HepG2 (cell line): ENCODE data around the gene TP53TG5. TPM values are rescaled to one million over a fixed set of nuclear protein-coding genes. Genes with fewer than 3 reads are reported as not detected.

Experiments
- BORCS8-MEF2B ChIP-seq: sonication (generic); formaldehyde crosslinking; IDR thresholded peaks from 2 replicates; pipeline ENCODE4 v1.8.0; 2022; ENCODE audit warnings: mild to moderate bottlenecking, missing genetic modification reagents
- GLI4 ChIP-seq: sonication (generic); formaldehyde crosslinking; IDR thresholded peaks from 2 replicates; pipeline ENCODE4 v1.5.1; 2020; ENCODE audit warnings: missing genetic modification reagents, mild to moderate bottlenecking, moderate library complexity, borderline replicate concordance
- HDAC2 ChIP-seq: sonication (generic); formaldehyde crosslinking; IDR thresholded peaks from 2 replicates; pipeline ENCODE4 v1.4.0; 2020; ENCODE audit warnings: missing genetic modification reagents
- JDP2 ChIP-seq: sonication (generic); formaldehyde crosslinking; IDR thresholded peaks from 2 replicates; pipeline ENCODE4 v1.8.1; 2022; ENCODE audit warnings: missing genetic modification reagents, borderline replicate concordance
- MAFF ChIP-seq: IDR thresholded peaks from 2 replicates; pipeline ENCODE4 v1.6.1; 2011; ENCODE audit warnings: low read depth, low read length, improper control_type of control experiment
- PHF20 ChIP-seq: sonication (generic); formaldehyde crosslinking; IDR thresholded peaks from 2 replicates; pipeline ENCODE4 v1.5.0; 2020; ENCODE audit warnings: mild to moderate bottlenecking, missing genetic modification reagents
- PITX1 ChIP-seq: sonication (generic); formaldehyde crosslinking; IDR thresholded peaks from 2 replicates; pipeline ENCODE4 v1.5.1; 2020; ENCODE audit warnings: mild to moderate bottlenecking, missing genetic modification reagents
- POLR2AphosphoS5 ChIP-seq: IDR thresholded peaks from 2 replicates; pipeline ENCODE4 v1.6.1; 2012; ENCODE audit warnings: low read depth, low read length
- SOX5 ChIP-seq: IDR thresholded peaks from 2 replicates; pipeline ENCODE4 v1.6.1; 2016; ENCODE audit warnings: borderline replicate concordance
- polyA plus RNA-seq, 8 experiments: library from polyadenylated mRNA; depleted of rRNA in 3 of 8; stranded (reverse) in 7 of 8; unstranded in 1 of 8; fragments of >200 nt; fragmentation: Illumina TruSeq in 4 of 8; extraction: Trizol in 4 of 8; gene quantifications; 2 replicates each; pipeline versions ENCODE4 v1.2.1 to v1.2.3, GENCODE V29; 2011 to 2016; ENCODE audit warnings: low read depth in 4 of 8, missing spikeins in 1 of 8, mixed read lengths in 1 of 8; ENCODE audit not compliant: insufficient read depth in 1 of 8
- total RNA-seq, 5 experiments: library from RNA; depleted of rRNA; stranded (reverse); fragments of >200 nt; fragmentation: Illumina TruSeq; extraction: Trizol; gene quantifications; 2 replicates each; pipeline ENCODE4 v1.2.3, GENCODE V29; 2016; ENCODE audit warnings: low read depth in 1 of 5
- TF ChIP-seq, protein P1 (sequence below): sonication (generic); formaldehyde crosslinking; IDR thresholded peaks from 2 replicates; pipeline ENCODE4 v1.4.0; 2020; ENCODE audit warnings: mild to moderate bottlenecking, missing genetic modification reagents
- TF ChIP-seq, protein P2 (sequence below): sonication (generic); formaldehyde crosslinking; IDR thresholded peaks from 2 replicates; pipeline ENCODE4 v1.5.1; 2020; ENCODE audit warnings: mild to moderate bottlenecking, missing genetic modification reagents
- TF ChIP-seq, protein P3 (sequence below): IDR thresholded peaks from 2 replicates; pipeline ENCODE4 v1.6.1; 2016; ENCODE audit warnings: mild to moderate bottlenecking
- TF ChIP-seq, protein P4 (sequence below): sonication (generic); formaldehyde crosslinking; IDR thresholded peaks from 2 replicates; pipeline ENCODE4 v1.4.0; 2020; ENCODE audit warnings: mild to moderate bottlenecking, missing genetic modification reagents

TP53TG5 gene
- total and polyA plus RNA-seq, 2 of the 13 experiments (the other 11 are each of a cell fraction or from before 2014, with no cell fraction given) = 0.11 TPM; not detected in 1

DNA sequence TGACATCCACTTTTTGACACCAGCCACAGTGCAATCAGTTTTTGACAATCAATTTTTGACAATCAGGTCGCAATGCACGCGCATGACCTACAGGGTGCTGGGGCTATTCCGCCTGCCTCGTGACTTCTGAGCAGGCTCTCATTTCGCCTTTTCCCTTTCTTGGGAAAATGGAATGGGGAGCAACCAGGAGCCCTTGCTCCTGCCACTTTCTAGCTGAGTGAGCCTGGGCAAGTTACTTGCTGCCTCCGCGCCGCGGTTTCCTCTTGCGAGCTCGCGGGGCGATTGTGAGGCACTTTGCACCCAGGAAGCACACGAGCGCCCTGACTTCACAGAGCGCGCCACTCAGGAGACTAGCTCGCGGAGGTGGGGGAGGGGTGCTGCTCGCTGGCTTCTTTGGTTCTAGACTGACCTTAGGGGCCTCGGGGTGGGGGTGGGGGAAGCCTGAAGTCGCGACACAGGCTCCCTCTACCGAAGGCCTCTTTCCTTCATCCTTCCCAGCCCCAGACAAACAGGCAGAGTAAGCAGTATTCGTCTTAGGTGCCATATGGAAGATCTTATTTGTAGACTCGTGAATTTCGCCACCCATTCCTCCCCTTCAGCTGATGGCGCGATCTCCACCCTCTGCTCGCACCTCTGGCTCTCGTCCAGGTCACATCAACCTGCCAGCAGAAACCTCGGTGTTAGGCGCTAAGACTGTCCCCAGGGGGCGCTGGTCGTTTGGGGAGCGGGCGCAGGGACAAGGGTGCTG lies 4.6 kb downstream of the TP53TG5 start (continued):
- TF ChIP-seq PITX1 = peak; percentile 78
- TF ChIP-seq, protein P1, sequence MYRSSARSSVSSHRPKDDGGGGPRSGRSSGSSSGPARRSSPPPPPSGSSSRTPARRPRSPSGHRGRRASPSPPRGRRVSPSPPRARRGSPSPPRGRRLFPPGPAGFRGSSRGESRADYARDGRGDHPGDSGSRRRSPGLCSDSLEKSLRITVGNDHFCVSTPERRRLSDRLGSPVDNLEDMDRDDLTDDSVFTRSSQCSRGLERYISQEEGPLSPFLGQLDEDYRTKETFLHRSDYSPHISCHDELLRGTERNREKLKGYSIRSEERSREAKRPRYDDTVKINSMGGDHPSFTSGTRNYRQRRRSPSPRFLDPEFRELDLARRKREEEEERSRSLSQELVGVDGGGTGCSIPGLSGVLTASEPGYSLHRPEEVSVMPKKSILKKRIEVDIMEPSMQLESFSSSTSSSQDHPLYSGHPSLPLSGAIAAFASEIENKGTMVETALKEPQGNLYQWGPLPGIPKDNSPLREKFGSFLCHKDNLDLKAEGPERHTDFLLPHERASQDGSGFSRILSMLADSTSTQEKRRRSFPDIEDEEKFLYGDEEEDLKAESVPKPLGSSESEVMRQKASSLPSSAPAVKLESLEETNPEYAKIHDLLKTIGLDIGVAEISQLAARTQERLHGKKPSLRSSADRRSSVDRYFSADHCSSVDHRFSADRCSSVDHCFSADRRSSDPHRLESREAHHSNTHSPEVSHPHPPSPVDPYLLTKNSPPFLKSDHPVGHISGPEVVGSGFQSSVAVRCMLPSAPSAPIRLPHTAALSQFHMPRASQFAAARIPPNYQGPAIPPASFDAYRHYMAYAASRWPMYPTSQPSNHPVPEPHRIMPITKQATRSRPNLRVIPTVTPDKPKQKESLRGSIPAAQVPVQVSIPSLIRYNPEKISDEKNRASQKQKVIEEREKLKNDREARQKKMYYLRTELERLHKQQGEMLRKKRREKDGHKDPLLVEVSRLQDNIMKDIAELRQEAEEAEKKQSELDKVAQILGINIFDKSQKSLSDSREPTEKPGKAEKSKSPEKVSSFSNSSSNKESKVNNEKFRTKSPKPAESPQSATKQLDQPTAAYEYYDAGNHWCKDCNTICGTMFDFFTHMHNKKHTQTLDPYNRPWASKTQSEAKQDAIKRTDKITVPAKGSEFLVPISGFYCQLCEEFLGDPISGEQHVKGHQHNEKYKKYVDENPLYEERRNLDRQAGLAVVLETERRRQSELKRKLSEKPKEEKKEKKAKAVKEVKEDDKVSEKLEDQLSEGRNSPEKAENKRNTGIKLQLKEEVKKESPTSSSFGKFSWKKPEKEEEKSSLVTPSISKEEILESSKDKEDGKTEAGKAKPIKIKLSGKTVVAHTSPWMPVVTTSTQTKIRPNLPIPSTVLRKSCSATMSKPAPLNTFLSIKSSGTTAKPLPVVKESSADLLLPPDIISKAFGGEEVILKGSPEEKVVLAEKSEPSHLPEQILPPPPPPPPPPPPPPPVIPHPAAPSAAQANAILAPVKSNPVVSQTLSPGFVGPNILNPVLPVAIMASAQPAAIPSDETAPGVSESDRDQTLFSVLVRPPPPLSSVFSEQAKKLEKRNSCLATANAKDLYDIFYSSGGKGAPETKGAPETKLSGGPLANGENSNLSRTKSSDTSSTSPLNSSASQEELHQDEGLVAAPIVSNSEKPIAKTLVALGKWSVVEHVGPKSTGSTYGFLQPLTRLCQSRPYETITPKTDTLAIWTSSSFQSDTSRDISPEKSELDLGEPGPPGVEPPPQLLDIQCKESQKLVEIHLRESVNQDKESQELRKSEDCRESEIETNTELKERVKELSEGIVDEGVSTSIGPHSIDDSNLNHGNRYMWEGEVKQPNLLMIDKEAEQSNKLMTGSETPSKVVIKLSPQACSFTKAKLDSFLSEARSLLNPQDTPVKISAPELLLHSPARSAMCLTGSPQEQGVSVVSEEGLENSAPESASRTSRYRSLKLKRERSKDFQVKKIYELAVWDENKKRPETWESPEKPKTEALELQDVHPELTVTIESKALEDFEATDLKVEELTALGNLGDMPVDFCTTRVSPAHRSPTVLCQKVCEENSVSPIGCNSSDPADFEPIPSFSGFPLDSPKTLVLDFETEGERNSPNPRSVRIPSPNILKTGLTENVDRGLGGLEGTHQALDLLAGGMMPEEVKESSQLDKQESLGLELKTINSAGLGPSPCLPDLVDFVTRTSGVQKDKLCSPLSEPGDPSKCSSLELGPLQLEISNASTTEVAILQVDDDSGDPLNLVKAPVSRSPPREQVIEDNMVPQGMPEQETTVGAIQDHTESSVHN (CRISPR knock-in tag) = no peak
- no peak for TF ChIP-seq POLR2AphosphoS5
- peak; percentile 35; the same call in 1 of the 2 replicates for TF ChIP-seq BORCS8-MEF2B (CRISPR knock-in tag)
- TF ChIP-seq MAFF = peak; percentile 26; the same call in 1 of the 2 replicates
- TF ChIP-seq, protein P2, sequence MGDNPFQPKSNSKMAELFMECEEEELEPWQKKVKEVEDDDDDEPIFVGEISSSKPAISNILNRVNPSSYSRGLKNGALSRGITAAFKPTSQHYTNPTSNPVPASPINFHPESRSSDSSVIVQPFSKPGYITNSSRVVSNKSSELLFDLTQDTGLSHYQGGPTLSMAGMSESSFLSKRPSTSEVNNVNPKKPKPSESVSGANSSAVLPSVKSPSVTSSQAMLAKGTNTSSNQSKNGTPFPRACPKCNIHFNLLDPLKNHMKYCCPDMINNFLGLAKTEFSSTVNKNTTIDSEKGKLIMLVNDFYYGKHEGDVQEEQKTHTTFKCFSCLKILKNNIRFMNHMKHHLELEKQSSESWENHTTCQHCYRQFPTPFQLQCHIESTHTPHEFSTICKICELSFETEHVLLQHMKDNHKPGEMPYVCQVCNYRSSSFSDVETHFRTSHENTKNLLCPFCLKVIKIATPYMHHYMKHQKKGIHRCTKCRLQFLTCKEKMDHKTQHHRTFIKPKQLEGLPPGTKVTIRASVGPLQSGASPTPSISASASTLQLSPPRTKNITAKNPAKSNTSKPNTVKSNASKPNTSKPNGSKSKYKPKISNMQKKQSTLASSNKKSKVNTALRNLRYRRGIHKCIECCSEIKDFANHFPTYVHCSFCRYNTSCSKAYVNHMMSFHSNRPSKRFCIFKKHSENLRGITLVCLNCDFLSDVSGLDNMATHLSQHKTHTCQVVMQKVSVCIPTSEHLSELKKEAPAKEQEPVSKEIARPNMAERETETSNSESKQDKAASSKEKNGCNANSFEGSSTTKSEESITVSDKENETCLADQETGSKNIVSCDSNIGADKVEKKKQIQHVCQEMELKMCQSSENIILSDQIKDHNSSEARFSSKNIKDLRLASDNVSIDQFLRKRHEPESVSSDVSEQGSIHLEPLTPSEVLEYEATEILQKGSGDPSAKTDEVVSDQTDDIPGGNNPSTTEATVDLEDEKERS = 0 out of 2 replicates have a peak, but pooled peaks have one; percentile 47
- TF ChIP-seq PHF20 = peak; percentile 57
- no peak for TF ChIP-seq JDP2 (CRISPR knock-in tag)
- TF ChIP-seq, protein P3, sequence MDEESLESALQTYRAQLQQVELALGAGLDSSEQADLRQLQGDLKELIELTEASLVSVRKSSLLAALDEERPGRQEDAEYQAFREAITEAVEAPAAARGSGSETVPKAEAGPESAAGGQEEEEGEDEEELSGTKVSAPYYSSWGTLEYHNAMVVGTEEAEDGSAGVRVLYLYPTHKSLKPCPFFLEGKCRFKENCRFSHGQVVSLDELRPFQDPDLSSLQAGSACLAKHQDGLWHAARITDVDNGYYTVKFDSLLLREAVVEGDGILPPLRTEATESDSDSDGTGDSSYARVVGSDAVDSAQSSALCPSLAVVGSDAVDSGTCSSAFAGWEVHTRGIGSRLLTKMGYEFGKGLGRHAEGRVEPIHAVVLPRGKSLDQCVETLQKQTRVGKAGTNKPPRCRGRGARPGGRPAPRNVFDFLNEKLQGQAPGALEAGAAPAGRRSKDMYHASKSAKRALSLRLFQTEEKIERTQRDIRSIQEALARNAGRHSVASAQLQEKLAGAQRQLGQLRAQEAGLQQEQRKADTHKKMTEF = no peak
- TF ChIP-seq GLI4 = no peak
- TF ChIP-seq SOX5 (CRISPR knock-in tag) = peak; percentile 43; the same call in 1 of the 2 replicates
- peak; percentile 72; the same call in 1 of the 2 replicates for TF ChIP-seq HDAC2 (CRISPR knock-in tag)
- TF ChIP-seq, protein P4, sequence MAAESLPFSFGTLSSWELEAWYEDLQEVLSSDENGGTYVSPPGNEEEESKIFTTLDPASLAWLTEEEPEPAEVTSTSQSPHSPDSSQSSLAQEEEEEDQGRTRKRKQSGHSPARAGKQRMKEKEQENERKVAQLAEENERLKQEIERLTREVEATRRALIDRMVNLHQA (CRISPR knock-in tag) = no peak
